OCI-LY1 (cell line): ENCODE measurements around the gene OFD1.

ENCODE experiments used
- H2AFZ ChIP-seq: fragments of 200-600 bp; sonication (generic), shearing (Covaris generic); 2 replicates; pipeline ENCODE4 v1.6.0; 2014; ENCODE audit warnings: antibody characterized with exemption, mild to moderate bottlenecking, low read length
- H3F3A ChIP-seq: fragments of 200-600 bp; sonication (generic), shearing (Covaris generic); 2 replicates; pipeline ENCODE4 v1.6.0; 2014; ENCODE audit warnings: mild to moderate bottlenecking, antibody characterized with exemption, low read length, moderate library complexity; ENCODE audit not compliant: insufficient read depth
- H3K27ac ChIP-seq: fragments of 200-600 bp; sonication (generic); 2 replicates; pipeline ENCODE4 v1.5.1; 2014; ENCODE audit warnings: low read length, mixed run types, mild to moderate bottlenecking, low read depth; ENCODE audit not compliant: poor library complexity, severe bottlenecking
- H3K27me3 ChIP-seq: fragments of 200-600 bp; sonication (generic); 2 replicates; pipeline ENCODE4 v1.6.0; 2014; ENCODE audit warnings: antibody characterized with exemption, mild to moderate bottlenecking, low read length, moderate library complexity; ENCODE audit not compliant: insufficient read depth
- H3K36me3 ChIP-seq: fragments of 200-600 bp; sonication (generic); 2 replicates; pipeline ENCODE4 v1.6.1; 2014; ENCODE audit warnings: mild to moderate bottlenecking, antibody characterized with exemption, low read length, moderate library complexity, mixed read lengths; ENCODE audit not compliant: insufficient read depth
- H3K4me1 ChIP-seq: fragments of 200-600 bp; sonication (generic); 2 replicates; pipeline ENCODE4 v1.5.1; 2014; ENCODE audit warnings: mild to moderate bottlenecking, low read length, moderate library complexity; ENCODE audit not compliant: insufficient read depth, severe bottlenecking
- H3K4me2 ChIP-seq: fragments of 200-600 bp; sonication (generic), shearing (Covaris generic); 2 replicates; pipeline ENCODE4 v1.6.1; 2014; ENCODE audit warnings: low read length
- H3K4me3 ChIP-seq: fragments of 200-600 bp; sonication (generic); 2 replicates; pipeline ENCODE4 v1.5.1; 2014; ENCODE audit warnings: low read length, low read depth, mild to moderate bottlenecking, mixed read lengths; ENCODE audit not compliant: poor library complexity, severe bottlenecking
- H3K79me2 ChIP-seq: fragments of 200-600 bp; shearing (Covaris generic); 2 replicates; pipeline ENCODE4 v1.6.1; 2016; ENCODE audit warnings: mixed run types, low read length, mixed read lengths; ENCODE audit not compliant: insufficient read depth
- H3K9ac ChIP-seq: fragments of 200-600 bp; sonication (generic), shearing (Covaris generic); 2 replicates; pipeline ENCODE4 v1.6.1; 2014; ENCODE audit warnings: mild to moderate bottlenecking, low read length, mixed read lengths
- H3K9me2 ChIP-seq: fragments of 200-600 bp; sonication (generic), shearing (Covaris generic); 2 replicates; pipeline ENCODE4 v1.6.1; 2014; ENCODE audit warnings: low read depth, mild to moderate bottlenecking, low read length, mixed read lengths
- H3K9me3 ChIP-seq: fragments of 200-600 bp; shearing (Covaris generic); 2 replicates; pipeline ENCODE4 v1.6.1; 2014; ENCODE audit warnings: low read length, mixed read lengths
- H4K20me1 ChIP-seq: fragments of 200-600 bp; sonication (generic), shearing (Covaris generic); 2 replicates; pipeline ENCODE4 v1.6.0; 2016; ENCODE audit warnings: mild to moderate bottlenecking, low read length; ENCODE audit not compliant: insufficient read depth
- EZH2 ChIP-seq: fragments of 200-600 bp; sonication (generic), shearing (Covaris generic); IDR thresholded peaks from 2 replicates; pipeline ENCODE4 v1.8.0; 2017; ENCODE audit warnings: borderline replicate concordance, mixed run types, mild to moderate bottlenecking, antibody characterized with exemption, low read length, moderate library complexity, mixed read lengths
- TF ChIP-seq, protein P1 (sequence below): fragments of 200-600 bp; sonication (generic), shearing (Covaris generic); IDR thresholded peaks from 2 replicates; pipeline ENCODE4 v1.5.1; 2017; ENCODE audit warnings: mild to moderate bottlenecking, antibody characterized with exemption, low read length, moderate library complexity, mixed read lengths

The OFD1 gene

DNA sequence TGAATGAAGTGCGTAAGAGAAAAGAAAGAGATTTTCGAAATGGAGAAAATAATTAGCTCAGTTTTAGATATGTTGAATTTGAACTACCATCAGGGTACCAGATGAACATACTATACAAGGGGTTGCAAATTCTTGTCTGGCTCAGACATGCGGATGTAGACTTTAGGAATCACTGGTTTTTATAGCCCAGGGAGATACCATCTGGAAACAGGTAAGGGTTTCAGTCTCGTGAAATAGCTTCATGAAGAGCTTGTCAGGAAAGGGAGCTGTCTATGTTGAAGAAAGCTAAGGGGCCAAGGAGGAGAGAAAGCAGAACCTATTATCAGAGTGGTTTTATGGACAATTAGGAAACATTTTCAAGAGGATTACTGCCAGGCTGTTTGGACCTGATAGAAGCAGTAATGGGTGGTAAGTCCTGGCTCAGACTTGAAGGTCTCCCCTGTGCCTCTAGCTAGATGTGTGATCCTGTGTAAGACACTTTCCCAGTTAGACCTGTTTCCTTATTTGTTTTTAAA lies 38.9 kb upstream of the OFD1 start:
- no peaks in the 10 kb centered on the region for H3K27me3 ChIP-seq
- no peaks in the 10 kb centered on the region for H4K20me1 ChIP-seq
- H3K36me3 ChIP-seq, result no peaks in the 10 kb centered on the region
- no peak for TF ChIP-seq EZH2
- TF ChIP-seq, protein P1, sequence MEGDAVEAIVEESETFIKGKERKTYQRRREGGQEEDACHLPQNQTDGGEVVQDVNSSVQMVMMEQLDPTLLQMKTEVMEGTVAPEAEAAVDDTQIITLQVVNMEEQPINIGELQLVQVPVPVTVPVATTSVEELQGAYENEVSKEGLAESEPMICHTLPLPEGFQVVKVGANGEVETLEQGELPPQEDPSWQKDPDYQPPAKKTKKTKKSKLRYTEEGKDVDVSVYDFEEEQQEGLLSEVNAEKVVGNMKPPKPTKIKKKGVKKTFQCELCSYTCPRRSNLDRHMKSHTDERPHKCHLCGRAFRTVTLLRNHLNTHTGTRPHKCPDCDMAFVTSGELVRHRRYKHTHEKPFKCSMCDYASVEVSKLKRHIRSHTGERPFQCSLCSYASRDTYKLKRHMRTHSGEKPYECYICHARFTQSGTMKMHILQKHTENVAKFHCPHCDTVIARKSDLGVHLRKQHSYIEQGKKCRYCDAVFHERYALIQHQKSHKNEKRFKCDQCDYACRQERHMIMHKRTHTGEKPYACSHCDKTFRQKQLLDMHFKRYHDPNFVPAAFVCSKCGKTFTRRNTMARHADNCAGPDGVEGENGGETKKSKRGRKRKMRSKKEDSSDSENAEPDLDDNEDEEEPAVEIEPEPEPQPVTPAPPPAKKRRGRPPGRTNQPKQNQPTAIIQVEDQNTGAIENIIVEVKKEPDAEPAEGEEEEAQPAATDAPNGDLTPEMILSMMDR, result no peak
- H3K4me1 ChIP-seq, result peaks cover 68% of the 10 kb centered on the region
- H3K9me3 ChIP-seq, result no peaks in the 10 kb centered on the region
- H3F3A ChIP-seq, result no peaks in the 10 kb centered on the region
- no peak overlapping the region for H3K27ac ChIP-seq
- H3K4me3 ChIP-seq, result no peak overlapping the region
- no peak overlapping the region for H2AFZ ChIP-seq
- no peak overlapping the region for H3K9ac ChIP-seq
- peaks cover 72% of the 10 kb centered on the region for H3K79me2 ChIP-seq
- H3K4me2 ChIP-seq, result no peak overlapping the region
- H3K9me2 ChIP-seq, result no peaks in the 10 kb centered on the region

DNA sequence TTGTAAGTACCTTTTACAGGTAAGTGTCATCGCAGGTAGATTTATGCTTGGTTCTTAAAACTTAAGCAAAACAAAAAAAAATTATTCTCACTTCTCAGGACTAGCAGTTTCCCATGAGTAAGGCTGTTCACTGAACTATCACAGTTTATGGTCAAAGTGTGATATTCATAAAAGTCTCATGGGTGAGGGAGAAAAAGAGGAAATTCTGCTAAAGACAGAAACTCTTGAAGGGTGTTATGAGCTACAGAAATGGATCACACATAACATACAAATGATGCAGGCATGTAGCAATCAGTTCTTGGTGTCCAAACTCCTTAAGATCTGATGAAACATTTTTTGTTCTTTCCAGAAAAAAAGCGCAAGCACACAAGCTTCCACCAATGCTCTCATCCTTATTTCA lies 37.1 kb upstream of the OFD1 start:
- Histone ChIP-seq H3F3A (no peaks in the 10 kb centered on the region), H2AFZ (no peak overlapping the region), H3K36me3 (no peaks in the 10 kb centered on the region), H3K4me2 (peak overlapping the region; percentile 19; the same call in 1 of the 2 replicates), H3K79me2 (peaks cover 72% of the 10 kb centered on the region), H3K27me3 (no peaks in the 10 kb centered on the region), H3K27ac (peak overlapping the region; percentile 43), H3K4me1 (peaks cover 57% of the 10 kb centered on the region), H3K9me2 (no peaks in the 10 kb centered on the region), H4K20me1 (no peaks in the 10 kb centered on the region), H3K4me3 (no peak overlapping the region), H3K9me3 (no peaks in the 10 kb centered on the region), H3K9ac (no peak overlapping the region)
- TF ChIP-seq, protein P1, result no peak
- TF ChIP-seq EZH2, result no peak

GRCh38 chrX:13697976-13698375 lies 36.6 kb upstream of the OFD1 start:
- Histone ChIP-seq H3F3A (no peaks in the 10 kb centered on the region), H3K27me3 (no peaks in the 10 kb centered on the region), H3K36me3 (no peaks in the 10 kb centered on the region; the same call in 1 of the 2 replicates), H3K4me2 (peak overlapping the region; percentile 19; the same call in 1 of the 2 replicates), H3K4me1 (peaks cover 57% of the 10 kb centered on the region), H3K79me2 (peaks cover 68% of the 10 kb centered on the region), H4K20me1 (no peaks in the 10 kb centered on the region), H3K9me2 (no peaks in the 10 kb centered on the region), H3K9ac (no peak overlapping the region), H3K9me3 (no peaks in the 10 kb centered on the region), H3K4me3 (no peak overlapping the region), H2AFZ (no peak overlapping the region), H3K27ac (peak overlapping the region; percentile 43)
- no peak for TF ChIP-seq EZH2
- TF ChIP-seq, protein P1, result no peak
